ENCODE data around the gene EPGN.

- TF ChIP-seq POLR2A (IDR thresholded peaks at IDR 0.05; ENCODE audit: low read length): no peak
- no peak for TF ChIP-seq CHD2 (IDR thresholded peaks at IDR 0.05; ENCODE audit: low read length, partially characterized antibody)
- peak; percentile 82 to 84 for TF ChIP-seq RAD21 (conservative IDR thresholded peaks at IDR 0.05 in 1 of 2, IDR thresholded peaks at IDR 0.05 in 1 of 2)
- TF ChIP-seq MAX (IDR thresholded peaks at IDR 0.05): no peak
- no peak for TF ChIP-seq CHD4 (IDR thresholded peaks at IDR 0.05; ENCODE audit: borderline replicate concordance)
- TF ChIP-seq EP300 (IDR thresholded peaks at IDR 0.05): no peak
- TF ChIP-seq SMC3 (IDR thresholded peaks at IDR 0.05): peak; percentile 79
- peak; percentile 79 for TF ChIP-seq CTCF (IDR thresholded peaks at IDR 0.05)
- TF ChIP-seq JUNB (IDR thresholded peaks at IDR 0.05): no peak
- no peak for TF ChIP-seq CEBPB (IDR thresholded peaks at IDR 0.05)
Measured at GRCh38 chr4:74311696-74312313, 3.5 kb downstream of the EPGN start.
